ENCODE data around the gene PHF3. TPM values are rescaled to one million over a fixed set of nuclear protein-coding genes. Genes with fewer than 3 reads are reported as not detected.

The PHF3 gene
- total and polyA plus RNA-seq, 7 experiments from 2014 or later = 40.0 to 141 (median 85.9) TPM

DNA sequence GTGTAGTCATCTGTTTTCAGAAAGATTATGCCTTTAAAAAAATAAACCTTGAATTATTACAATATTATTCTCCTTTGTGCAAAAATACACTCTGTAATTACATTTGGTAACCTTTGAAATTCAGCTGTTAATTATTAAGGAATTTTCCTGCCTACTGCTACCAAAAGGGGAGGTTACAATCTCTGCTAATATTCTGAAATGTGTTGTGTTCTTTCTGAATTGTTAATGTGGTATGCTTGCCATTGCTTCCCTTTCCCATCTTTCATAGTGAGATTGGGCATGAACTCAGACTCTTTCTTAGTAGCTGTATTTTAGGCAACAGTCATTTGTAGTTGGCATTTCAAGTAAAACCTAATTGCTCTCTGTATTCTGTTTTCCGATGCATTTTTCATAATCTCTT, 73.0 kb downstream of the PHF3 start:
- Histone ChIP-seq H3K4me1 (ENCODE audit: control insufficient read depth in 2 of 2, insufficient read depth in 2 of 2, low read length in 2 of 2) (no peaks in the 10 kb centered on the region), H3K27ac (ENCODE audit: low read depth, low read length) (no peak overlapping the region), H3K36me3 (ENCODE audit: control insufficient read depth in 2 of 3, insufficient read depth in 3 of 3, low read length in 3 of 3) (peaks cover 0 to 67% (median 14%) of the 10 kb centered on the region in 3 experiments), H3K4me3 (ENCODE audit: low read length) (no peak overlapping the region), H3K9me3 (ENCODE audit: control insufficient read depth in 2 of 3, low read length in 3 of 3) (no peaks in the 10 kb centered on the region), H3K27me3 (ENCODE audit: control insufficient read depth in 2 of 2, insufficient read depth in 2 of 2, low read length in 2 of 2) (no peaks in the 10 kb centered on the region)
- no peak for DNase-seq
- Mint-ChIP-seq H3K36me3 (peaks cover 35 to 71% (median 59%) of the 10 kb centered on the region in 5 donors), H3K27ac (no peak overlapping the region), H3K4me1 (peaks cover 3 to 26% (median 15%) of the 10 kb centered on the region in 7 donors), H3K9me3 (no peaks in the 10 kb centered on the region), H3K27me3 (no peaks in the 10 kb centered on the region), H3K4me3 (no peak overlapping the region)
- ChIA-PET POLR2A (interaction anchor here (0.7 kb wide), 1 partner anchor 63 kb away, joined by 4 read pairs; no protein-coding TSS in a partner anchor), CTCF (no interaction called here)
- intact Hi-C loops (cut with micrococcal nuclease) = loop anchor here in 1 of 2 donors (5.0 kb wide), 2 partner anchors 71 to 111 kb away; partner anchors contain the start of gene PHF3
- ATAC-seq = no peak

- no peaks in the 10 kb centered on the region for H3K4me1 ChIP-seq (ENCODE audit: control insufficient read depth in 2 of 2, insufficient read depth in 2 of 2, low read length in 2 of 2)
- Mint-ChIP-seq H3K36me3 (peaks cover 35 to 71% (median 57%) of the 10 kb centered on the region in 5 donors), H3K4me1 (peaks cover 3 to 26% (median 15%) of the 10 kb centered on the region in 7 donors), H3K27ac (no peak overlapping the region), H3K4me3 (no peak overlapping the region), H3K9me3 (no peaks in the 10 kb centered on the region), H3K27me3 (no peaks in the 10 kb centered on the region)
- no peak for DNase-seq
- CTCF ChIA-PET = no interaction called here
- intact Hi-C loops (cut with micrococcal nuclease) = loop anchor here in 1 of 2 donors (5.0 kb wide), 2 partner anchors 72 to 112 kb away; partner anchors contain the start of gene PHF3
- peaks cover 0 to 63% (median 14%) of the 10 kb centered on the region in 3 experiments for H3K36me3 ChIP-seq (ENCODE audit: control insufficient read depth in 2 of 3, insufficient read depth in 3 of 3, low read length in 3 of 3)
- no peak overlapping the region for H3K4me3 ChIP-seq (ENCODE audit: low read length)
- no peak for ATAC-seq
- POLR2A ChIA-PET = interaction anchor here (0.7 kb wide), 1 partner anchor 63 kb away, joined by 4 read pairs; no protein-coding TSS in a partner anchor
- no peaks in the 10 kb centered on the region for H3K27me3 ChIP-seq (ENCODE audit: control insufficient read depth in 2 of 2, insufficient read depth in 2 of 2, low read length in 2 of 2)
- H3K27ac ChIP-seq (ENCODE audit: low read depth, low read length) = no peak overlapping the region
- no peaks in the 10 kb centered on the region for H3K9me3 ChIP-seq (ENCODE audit: control insufficient read depth in 2 of 3, low read length in 3 of 3)
These were observed 73.5 kb downstream of the PHF3 start for GRCh38 chr6:63709148-63709547.

- H3K27me3 ChIP-seq (ENCODE audit: control insufficient read depth in 2 of 2, insufficient read depth in 2 of 2, low read length in 2 of 2) = no peaks in the 10 kb centered on the region
- intact Hi-C loops (cut with micrococcal nuclease) = loop anchor here in 1 of 2 donors (5.0 kb wide), 1 partner anchor 76 kb away; the partner anchor contains the start of gene PHF3
- H3K4me3 Mint-ChIP-seq = no peak overlapping the region
- no peaks in the 10 kb centered on the region for H3K9me3 Mint-ChIP-seq
- H3K27ac Mint-ChIP-seq = peak overlapping the region in 2 of 9 donors; percentile 13 to 21
- ChIA-PET CTCF (no interaction called here), POLR2A (no interaction called here)
- H3K36me3 ChIP-seq (ENCODE audit: control insufficient read depth in 2 of 3, insufficient read depth in 3 of 3, low read length in 3 of 3) = peaks cover 0 to 46% (median 8%) of the 10 kb centered on the region in 3 experiments
- H3K9me3 ChIP-seq (ENCODE audit: control insufficient read depth in 2 of 3, low read length in 3 of 3) = no peaks in the 10 kb centered on the region
- no peaks in the 10 kb centered on the region for H3K4me1 ChIP-seq (ENCODE audit: control insufficient read depth in 2 of 2, insufficient read depth in 2 of 2, low read length in 2 of 2)
- peaks cover 0 to 21% (median 7%) of the 10 kb centered on the region in 7 donors for H3K4me1 Mint-ChIP-seq
- no peak for DNase-seq
- no peaks in the 10 kb centered on the region for H3K27me3 Mint-ChIP-seq
- peaks cover 26 to 52% (median 42%) of the 10 kb centered on the region in 5 donors for H3K36me3 Mint-ChIP-seq
- no peak overlapping the region for H3K4me3 ChIP-seq (ENCODE audit: low read length)
- H3K27ac ChIP-seq (ENCODE audit: low read depth, low read length) = no peak overlapping the region
- no peak for ATAC-seq
These were observed 77.7 kb downstream of the PHF3 start for GRCh38 chr6:63713332-63713731.

- Histone ChIP-seq H3K27me3 (ENCODE audit: control insufficient read depth in 2 of 2, insufficient read depth in 2 of 2, low read length in 2 of 2) (no peaks in the 10 kb centered on the region), H3K27ac (ENCODE audit: low read depth, low read length) (no peak overlapping the region), H3K9me3 (ENCODE audit: control insufficient read depth in 2 of 3, low read length in 3 of 3) (no peaks in the 10 kb centered on the region), H3K4me3 (ENCODE audit: low read length) (no peak overlapping the region), H3K36me3 (ENCODE audit: control insufficient read depth in 2 of 3, insufficient read depth in 3 of 3, low read length in 3 of 3) (peaks cover 0 to 45% (median 8%) of the 10 kb centered on the region in 3 experiments), H3K4me1 (ENCODE audit: control insufficient read depth in 2 of 2, insufficient read depth in 2 of 2, low read length in 2 of 2) (no peaks in the 10 kb centered on the region)
- DNase-seq = no peak
- Mint-ChIP-seq H3K36me3 (peaks cover 26 to 47% (median 40%) of the 10 kb centered on the region in 5 donors), H3K4me3 (no peak overlapping the region), H3K27ac (no peak overlapping the region), H3K4me1 (peaks cover 0 to 21% (median 7%) of the 10 kb centered on the region in 7 donors), H3K27me3 (no peaks in the 10 kb centered on the region), H3K9me3 (no peaks in the 10 kb centered on the region)
- intact Hi-C loops (cut with micrococcal nuclease) = loop anchor here in 1 of 2 donors (2.0 to 5.0 kb wide), 2 partner anchors 15 to 77 kb away; partner anchors contain the start of gene PHF3
- ChIA-PET POLR2A (interaction anchor here (1.5 to 1.7 kb wide), 2 partner anchors 9 to 79 kb away, joined by 4 read pairs; partner anchors contain the start of gene PHF3), CTCF (interaction anchor here (1.2 kb wide), 1 partner anchor 140 kb away, joined by 4 read pairs; no protein-coding TSS in a partner anchor)
- ATAC-seq = no peak
These were observed 78.5 kb downstream of the PHF3 start for GRCh38 chr6:63714091-63714490.

DNA sequence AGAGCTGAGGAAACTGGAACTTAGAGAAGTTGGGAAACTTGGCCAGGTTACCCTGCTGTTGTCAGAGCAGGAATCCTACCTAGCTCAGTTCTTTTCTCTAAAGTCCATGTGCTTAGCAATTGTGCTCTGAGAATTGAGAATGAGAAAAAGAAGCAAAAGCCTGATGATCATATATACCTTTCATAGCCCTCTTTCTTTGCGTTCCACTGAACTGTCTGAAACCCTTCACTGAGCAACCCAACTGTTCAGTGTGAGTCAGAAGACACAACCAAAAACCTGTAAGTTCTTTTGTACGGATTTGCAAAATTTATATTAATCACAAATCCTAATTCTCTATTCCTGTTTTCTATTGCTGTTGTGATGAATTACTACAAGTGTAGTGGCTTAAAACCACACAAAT, 80.6 kb downstream of the PHF3 start:
- Mint-ChIP-seq H3K36me3 (peaks cover 18 to 30% (median 23%) of the 10 kb centered on the region in 5 donors), H3K9me3 (no peaks in the 10 kb centered on the region), H3K27me3 (no peaks in the 10 kb centered on the region), H3K4me1 (peaks cover 3 to 21% (median 7%) of the 10 kb centered on the region in 7 donors), H3K27ac (peak overlapping the region in 2 of 9 donors; percentile 11 to 42), H3K4me3 (no peak overlapping the region)
- Histone ChIP-seq H3K4me1 (ENCODE audit: control insufficient read depth in 2 of 2, insufficient read depth in 2 of 2, low read length in 2 of 2) (no peaks in the 10 kb centered on the region), H3K27me3 (ENCODE audit: control insufficient read depth in 2 of 2, insufficient read depth in 2 of 2, low read length in 2 of 2) (no peaks in the 10 kb centered on the region), H3K36me3 (ENCODE audit: control insufficient read depth in 2 of 3, insufficient read depth in 3 of 3, low read length in 3 of 3) (peaks cover 0 to 28% (median 8%) of the 10 kb centered on the region in 3 experiments), H3K4me3 (ENCODE audit: low read length) (no peak overlapping the region), H3K27ac (ENCODE audit: low read depth, low read length) (no peak overlapping the region), H3K9me3 (ENCODE audit: control insufficient read depth in 2 of 3, low read length in 3 of 3) (no peaks in the 10 kb centered on the region)
- intact Hi-C loops (cut with micrococcal nuclease) = no loop called here
- DNase-seq (no peak), ATAC-seq (no peak)
- ChIA-PET POLR2A (interaction anchor here (1.7 kb wide), 1 partner anchor 81 kb away, joined by 4 read pairs; the partner anchor contains the start of gene PHF3), CTCF (interaction anchor here (0.5 kb wide), 1 partner anchor 128 kb away, joined by 3 read pairs; no protein-coding TSS in a partner anchor)

GRCh38 chr6:63721181-63721580, 85.6 kb downstream of the PHF3 start:
- CTCF ChIA-PET = no interaction called here
- Mint-ChIP-seq H3K36me3 (peaks cover 0 to 4% (median 3%) of the 10 kb centered on the region in 5 donors), H3K27ac (peak overlapping the region in 2 of 9 donors; percentile 6 to 38), H3K4me3 (no peak overlapping the region), H3K4me1 (peaks cover 0 to 28% (median 8%) of the 10 kb centered on the region in 7 donors), H3K27me3 (no peaks in the 10 kb centered on the region), H3K9me3 (no peaks in the 10 kb centered on the region)
- Histone ChIP-seq H3K4me1 (ENCODE audit: control insufficient read depth in 2 of 2, insufficient read depth in 2 of 2, low read length in 2 of 2) (no peaks in the 10 kb centered on the region), H3K36me3 (ENCODE audit: control insufficient read depth in 2 of 3, insufficient read depth in 3 of 3, low read length in 3 of 3) (peaks cover 0 to under 1% (median 0%) of the 10 kb centered on the region in 3 experiments), H3K4me3 (ENCODE audit: low read length) (no peak overlapping the region), H3K27ac (ENCODE audit: low read depth, low read length) (no peak overlapping the region), H3K27me3 (ENCODE audit: control insufficient read depth in 2 of 2, insufficient read depth in 2 of 2, low read length in 2 of 2) (no peaks in the 10 kb centered on the region), H3K9me3 (ENCODE audit: control insufficient read depth in 2 of 3, low read length in 3 of 3) (no peaks in the 10 kb centered on the region)
- POLR2A ChIA-PET = no interaction called here
- intact Hi-C loops (cut with micrococcal nuclease) = loop anchor here in 1 of 2 donors (2.0 kb wide), 1 partner anchor 14 kb away; no protein-coding TSS in a partner anchor
- no peak for DNase-seq
- ATAC-seq = no peak

Measured in naive thymus-derived CD4-positive, alpha-beta T cell (primary cell).